Heart left ventricle (tissue), 16 donors: Measurements from ENCODE around the gene LRRC36. TPM values are rescaled to one million over a fixed set of nuclear protein-coding genes. Genes with fewer than 3 reads are reported as not detected.

Experiments used
- ATAC-seq, 4 donors: fragments of 200-7000 bp; cut with Tn5 transposase; one replicate each; pipeline ENCODE4 v1.9.1; 2020 to 2022; ENCODE audit warnings: moderate library complexity in 4 of 4, mild to moderate bottlenecking in 3 of 4, moderate number of reproducible peaks in 1 of 4
- DNase-seq, 5 donors: peaks; one replicate each; pipeline ENCODE4 v3.0.0-alpha.2; 2020
- H3K27ac ChIP-seq, 12 donors: fragments of 200-600 bp; sonication (generic) in 4 of 12; one replicate each; pipeline versions ENCODE4 v1.5.0 to v1.8.0; 2016 to 2022; ENCODE audit warnings: mild to moderate bottlenecking in 2 of 12
- H3K27me3 ChIP-seq, 9 donors: fragments of 200-600 bp; sonication (generic) in 2 of 9; one replicate each; pipeline versions ENCODE4 v1.5.1 to v1.8.0; 2016 to 2022; ENCODE audit warnings: mild to moderate bottlenecking in 3 of 9
- H3K36me3 ChIP-seq, 9 donors: fragments of 200-600 bp; sonication (generic) in 2 of 9; one replicate each; pipeline versions ENCODE4 v1.5.0 to v1.8.0; 2018 to 2022; ENCODE audit warnings: mild to moderate bottlenecking in 2 of 9
- H3K4me1 ChIP-seq, 12 donors: fragments of 200-600 bp; sonication (generic) in 4 of 12; one replicate each; pipeline versions ENCODE4 v1.5.0 to v1.8.0; 2016 to 2022; ENCODE audit warnings: mild to moderate bottlenecking in 3 of 12
- H3K4me3 ChIP-seq, 12 donors: fragments of 200-600 bp; sonication (generic) in 4 of 12; one replicate each; pipeline versions ENCODE4 v1.5.0 to v1.8.0; 2017 to 2022; ENCODE audit warnings: mild to moderate bottlenecking in 9 of 12, moderate library complexity in 4 of 12
- H3K9me3 ChIP-seq, 12 donors: fragments of 200-600 bp; sonication (generic) in 4 of 12; one replicate each; pipeline versions ENCODE4 v1.5.0 to v1.8.0; 2016 to 2022; ENCODE audit warnings: mild to moderate bottlenecking in 1 of 12
- POLR2A ChIP-seq, 2 donors: fragments of 450-650 bp; IDR thresholded peaks; one replicate each; pipeline ENCODE4 v1.6.1; 2017; ENCODE audit warnings: antibody characterized with exemption in 2 of 2, mild to moderate bottlenecking in 2 of 2, moderate library complexity in 2 of 2
- WGBS, 4 donors: extraction: QIAGEN DNeasy Blood & Tissue Kit in 2 of 4; methylation state at CpG; one replicate each; pipeline versions ENCODE4 v1.1.5 to v1.1.7; 2013 to 2018; 5-methylcytosine and 5-hydroxymethylcytosine counted together
- intact Hi-C, 10 donors: fragments of 100-400 bp; cut with DNase I; formaldehyde crosslinking; loops; one replicate each; pipeline versions ENCODE4 v1.11.1 to v1.14.2; 2022
- polyA plus RNA-seq, 2 donors: library from polyadenylated mRNA; stranded (reverse); fragments of 200-250 nt; gene quantifications; one replicate each; pipeline ENCODE4 v1.2.3, GENCODE V29; 2013
- total RNA-seq, 9 donors: library from RNA; depleted of rRNA in 2 of 9; stranded (reverse); fragments of >200 nt in 2 of 9; fragmentation: NEBNext Ultra II Directional in 3 of 9; extraction: Animal tissue kit (Norgen Biotek cat#: 25700) in 3 of 9; gene quantifications; one replicate each; pipeline versions ENCODE4 v1.1.0 to v1.2.4, GENCODE V29; 2016 to 2023
- TF ChIP-seq, protein P1 (sequence below), 12 donors: fragments of 200-600 bp; sonication (generic) in 4 of 12; IDR thresholded peaks; one replicate each; pipeline versions ENCODE4 v1.5.0 to v1.8.0; 2018 to 2022; ENCODE audit warnings: antibody characterized with exemption in 12 of 12, mild to moderate bottlenecking in 5 of 12
- donor health status: ischemic (EF 13 %, LVEDD 7.1; RV severe dilation, severe dysfunction).
- donor health status: healthy with polysubstance abuse.
- donor health status: DM: no; HTN: yes; CAD: no.
- donor health status: DM: no; HTN: no; CAD: no.
- donor health status: ischemic (EF 25% LVEDD 6.9; RV normal size, moderate dysfunction).
- donor health status: ischemic (EF 25% LVEDD 5.7; RV mildly dilated, moderate dysfunction).
- donor health status: healthy.
- donor health status: DM: yes; HTN: yes; CAD: no.
- donor health status: ischemic (EF 35%, LVEDD 5.7; RV mildly dilated, moderate dysfunction).
- donor health status: nonischemic (EF 11% LVEDD 7.7; RV severe dilation, severe dysfunction).
- donor health status: DM: yes; HTN: yes; CAD: no.
- donor health status: PGD.
- donor health status: ischemic (EF 29% LVEDD 5.4; RV normal size, mild dysfunction).
- donor health status: nonischemic (EF 23%, LVEDD 6.1; RV moderate dilation, normal function).

LRRC36 gene
- total and polyA plus RNA-seq, 11 donors = 0.15 to 0.42 (median 0.27) TPM; not detected in 8

DNA sequence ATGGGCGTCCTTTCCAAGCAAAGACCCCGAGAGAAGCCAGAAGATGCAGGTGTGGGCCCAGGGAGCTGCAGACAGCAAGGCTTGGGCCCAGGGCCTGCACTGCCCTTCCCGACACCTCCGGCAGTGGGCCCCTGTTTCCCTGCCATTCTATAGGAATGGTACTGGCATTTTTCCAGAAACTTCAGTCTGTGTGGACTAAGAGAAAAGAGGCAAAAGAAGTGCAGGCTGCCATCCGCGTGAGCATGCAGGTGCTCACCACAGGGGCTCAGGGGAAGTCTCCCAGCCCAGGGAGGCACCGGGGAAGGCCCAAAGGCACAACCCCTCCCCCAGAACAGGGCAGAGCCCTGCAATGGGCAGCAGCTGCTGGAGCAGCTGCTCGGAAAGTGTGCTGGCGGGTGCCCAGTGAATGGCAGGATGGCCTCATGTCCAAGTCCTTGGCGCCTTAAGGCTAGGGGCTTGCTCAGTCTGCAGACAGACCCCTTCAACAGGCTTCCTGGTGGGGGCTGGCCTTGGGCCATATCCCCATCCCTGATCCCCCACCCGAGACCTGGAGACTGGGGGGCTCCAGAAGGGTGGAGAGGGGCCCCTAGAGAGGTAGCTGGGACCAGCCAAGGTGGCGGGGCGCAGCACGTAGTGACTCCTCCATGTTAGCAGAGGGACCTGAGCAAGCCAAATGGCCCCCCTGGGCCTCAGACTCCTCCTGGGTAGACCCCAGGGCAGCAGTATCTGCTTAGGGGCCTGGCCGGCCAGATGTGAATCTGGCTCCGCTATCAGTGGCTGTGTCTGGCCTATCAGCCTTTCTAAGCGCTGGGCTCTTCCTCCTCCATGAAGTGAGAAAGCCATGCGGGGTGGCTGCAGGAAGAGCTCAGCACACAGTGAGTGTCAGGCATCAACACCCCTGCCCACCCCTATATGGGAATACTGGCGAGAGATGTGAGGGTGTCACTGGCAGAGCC lies 73.4 kb downstream of the LRRC36 start:
- 78 to 84% (median 79%) methylated on average over 11 to 19 of the region's 19 CpGs for WGBS, 4 donors
- DNase-seq = no peak
- ATAC-seq = no peak
- H3K27ac ChIP-seq = no peak overlapping the region
- no peak for TF ChIP-seq POLR2A (IDR thresholded peaks at IDR 0.05)
- TF ChIP-seq, protein P1, sequence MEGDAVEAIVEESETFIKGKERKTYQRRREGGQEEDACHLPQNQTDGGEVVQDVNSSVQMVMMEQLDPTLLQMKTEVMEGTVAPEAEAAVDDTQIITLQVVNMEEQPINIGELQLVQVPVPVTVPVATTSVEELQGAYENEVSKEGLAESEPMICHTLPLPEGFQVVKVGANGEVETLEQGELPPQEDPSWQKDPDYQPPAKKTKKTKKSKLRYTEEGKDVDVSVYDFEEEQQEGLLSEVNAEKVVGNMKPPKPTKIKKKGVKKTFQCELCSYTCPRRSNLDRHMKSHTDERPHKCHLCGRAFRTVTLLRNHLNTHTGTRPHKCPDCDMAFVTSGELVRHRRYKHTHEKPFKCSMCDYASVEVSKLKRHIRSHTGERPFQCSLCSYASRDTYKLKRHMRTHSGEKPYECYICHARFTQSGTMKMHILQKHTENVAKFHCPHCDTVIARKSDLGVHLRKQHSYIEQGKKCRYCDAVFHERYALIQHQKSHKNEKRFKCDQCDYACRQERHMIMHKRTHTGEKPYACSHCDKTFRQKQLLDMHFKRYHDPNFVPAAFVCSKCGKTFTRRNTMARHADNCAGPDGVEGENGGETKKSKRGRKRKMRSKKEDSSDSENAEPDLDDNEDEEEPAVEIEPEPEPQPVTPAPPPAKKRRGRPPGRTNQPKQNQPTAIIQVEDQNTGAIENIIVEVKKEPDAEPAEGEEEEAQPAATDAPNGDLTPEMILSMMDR (IDR thresholded peaks at IDR 0.05) = peak in 4 of 12 donors; percentile 1 to 15 (median 9)
- H3K27me3 ChIP-seq = peaks cover 0 to 11% (median 0%) of the 10 kb centered on the region in 9 donors
- no peaks in the 10 kb centered on the region for H3K36me3 ChIP-seq
- intact Hi-C loops = loop anchor here in 8 of 10 donors (5.0 to 10.0 kb wide), 5 partner anchors 55 to 138 kb away; partner anchors contain the start of gene PLEKHG4 (in 1 of the 8)
- H3K9me3 ChIP-seq = no peaks in the 10 kb centered on the region
- H3K4me1 ChIP-seq = peaks cover 5 to 49% (median 28%) of the 10 kb centered on the region in 12 donors
- no peak overlapping the region for H3K4me3 ChIP-seq

DNA sequence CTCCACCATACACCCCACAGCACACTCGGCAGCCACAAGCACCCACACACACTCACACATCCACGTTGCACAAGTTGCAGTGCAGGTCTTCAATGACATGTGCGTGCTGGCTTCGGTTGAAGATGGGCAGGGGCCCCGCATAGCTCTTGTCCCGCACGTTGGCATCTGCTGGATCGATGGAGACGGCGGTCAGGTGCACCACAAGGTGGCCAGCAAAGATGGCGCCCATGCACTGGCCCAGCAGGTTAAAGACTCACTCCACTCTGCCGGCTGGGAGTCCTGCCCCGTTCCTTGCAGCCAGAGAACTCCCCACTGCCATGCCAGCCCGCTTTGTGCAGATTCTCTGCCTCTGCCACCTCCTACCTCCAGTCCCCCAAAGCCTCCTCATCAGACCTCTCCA lies 74.3 kb downstream of the LRRC36 start:
- no peak overlapping the region for H3K27ac ChIP-seq
- ATAC-seq (no peak), DNase-seq (no peak)
- H3K4me3 ChIP-seq = no peak overlapping the region
- H3K4me1 ChIP-seq = peaks cover 4 to 49% (median 25%) of the 10 kb centered on the region in 12 donors
- WGBS, 4 donors = 92 to 97% (median 96%) methylated on average over 13 to 14 of the region's 14 CpGs
- peaks cover 0 to 2% (median 0%) of the 10 kb centered on the region in 9 donors for H3K27me3 ChIP-seq
- TF ChIP-seq POLR2A (IDR thresholded peaks at IDR 0.05) = no peak
- TF ChIP-seq, protein P1 (IDR thresholded peaks at IDR 0.05) = no peak
- intact Hi-C loops = no loop called here
- H3K9me3 ChIP-seq = no peaks in the 10 kb centered on the region
- no peaks in the 10 kb centered on the region for H3K36me3 ChIP-seq

DNA sequence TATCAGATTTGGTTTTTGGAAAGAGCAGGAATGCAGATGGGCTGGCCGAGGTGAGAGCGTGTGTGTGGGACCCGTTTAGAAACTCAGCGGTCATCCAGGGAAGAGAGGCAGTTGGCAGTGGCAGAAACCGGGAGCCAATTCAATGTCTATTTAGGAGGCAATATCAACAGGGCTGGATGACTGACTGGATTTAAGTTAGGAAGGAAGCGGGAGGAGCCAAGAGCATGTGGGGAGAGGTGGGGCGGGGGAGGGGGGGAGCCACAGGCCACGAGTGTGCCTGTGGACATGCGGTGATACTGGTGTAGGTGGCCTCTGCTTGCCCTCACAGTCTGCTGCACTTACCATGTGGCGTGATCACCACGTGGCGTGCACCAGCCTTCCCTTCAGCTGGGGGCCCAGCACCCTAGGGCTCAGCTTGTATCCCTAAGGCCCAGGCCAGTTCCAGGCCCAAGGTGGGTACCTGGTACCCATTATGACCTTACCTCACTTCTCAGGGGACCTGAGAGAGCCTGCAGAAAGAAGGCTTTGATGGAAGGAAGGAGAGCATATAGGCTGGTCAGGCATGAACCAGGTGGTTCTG lies 77.5 kb downstream of the LRRC36 start:
- Histone ChIP-seq H3K4me3 (no peak overlapping the region), H3K36me3 (no peaks in the 10 kb centered on the region), H3K4me1 (peaks cover 2 to 41% (median 23%) of the 10 kb centered on the region in 12 donors), H3K27ac (no peak overlapping the region), H3K27me3 (no peaks in the 10 kb centered on the region), H3K9me3 (no peaks in the 10 kb centered on the region)
- DNase-seq = no peak
- no peak for ATAC-seq
- 74 to 79% (median 78%) methylated on average over 11 to 12 of the region's 12 CpGs for WGBS, 4 donors
- intact Hi-C loops = no loop called here
- TF ChIP-seq, protein P1 (IDR thresholded peaks at IDR 0.05) = no peak
- no peak for TF ChIP-seq POLR2A (IDR thresholded peaks at IDR 0.05)

DNA sequence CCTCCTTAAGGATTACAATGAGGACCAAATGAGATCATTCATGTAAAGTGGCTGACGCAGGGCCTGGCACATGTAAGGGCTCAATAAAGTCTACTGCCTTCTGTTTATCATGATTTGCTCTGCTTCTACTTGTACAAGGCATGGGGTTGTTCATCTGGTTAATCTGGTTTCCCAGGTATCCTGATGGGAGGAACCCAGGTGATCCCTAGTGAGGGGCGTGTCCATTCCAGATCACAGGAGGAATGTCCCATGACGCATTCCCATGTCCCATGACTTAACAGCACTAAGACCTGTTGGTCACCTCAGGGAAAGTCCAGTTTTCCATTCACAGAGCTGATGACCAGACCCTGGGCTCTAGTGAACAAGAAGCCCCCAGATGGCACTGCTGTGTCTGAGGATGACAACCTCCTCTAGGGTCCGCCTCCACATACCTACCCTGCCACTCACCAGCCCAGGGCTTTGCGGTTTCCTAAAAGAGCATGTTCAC lies 78.2 kb downstream of the LRRC36 start:
- Histone ChIP-seq H3K4me3 (no peak overlapping the region), H3K36me3 (no peaks in the 10 kb centered on the region), H3K4me1 (peaks cover 0 to 34% (median 18%) of the 10 kb centered on the region in 12 donors), H3K27me3 (no peaks in the 10 kb centered on the region), H3K9me3 (no peaks in the 10 kb centered on the region), H3K27ac (no peak overlapping the region)
- 95 to 97% (median 96%) methylated on average over 5 of the region's 5 CpGs for WGBS, 4 donors
- intact Hi-C loops = no loop called here
- DNase-seq = no peak
- no peak for ATAC-seq
- TF ChIP-seq, protein P1 (IDR thresholded peaks at IDR 0.05) = no peak
- no peak for TF ChIP-seq POLR2A (IDR thresholded peaks at IDR 0.05)
